Ovary (tissue), 3 donors: ENCODE measurements around the gene PROS1.

Experiments
- CTCF ChIP-seq, 3 donors: fragments of 450-650 bp in 2 of 3; fragments of 200-600 bp in 1 of 3; IDR thresholded peaks; one replicate each; pipeline versions ENCODE4 v1.5.1 to v1.8.0; 2016 to 2022; ENCODE audit warnings: antibody characterized with exemption in 3 of 3, mild to moderate bottlenecking in 1 of 3
- EP300 ChIP-seq: sonication (generic); formaldehyde crosslinking; IDR thresholded peaks from one replicate; pipeline ENCODE4 v1.6.1; 2017; ENCODE audit warnings: antibody characterized with exemption
- POLR2A ChIP-seq: fragments of 450-650 bp; IDR thresholded peaks from one replicate; pipeline ENCODE4 v1.6.1; 2017; ENCODE audit warnings: antibody characterized with exemption, mild to moderate bottlenecking, moderate library complexity
- donor health status: DM: no; HTN: no; CAD: no.

GRCh38 chr3:93861017-93861416 lies 112.7 kb downstream of the PROS1 start:
- no peak for TF ChIP-seq POLR2A
- no peak for TF ChIP-seq CTCF (IDR thresholded peaks at IDR 0.05)
- TF ChIP-seq EP300, result no peak
